ENCODE results near the gene PLCD3.

GRCh38 chr17:45118691-45119090 is 13.6 kb downstream of the PLCD3 start:
- no peak for TF ChIP-seq CTCF (IDR thresholded peaks at IDR 0.05)
- TF ChIP-seq POLR2A (IDR thresholded peaks at IDR 0.05): no peak
